ENCODE measurements around the gene TCERG1L. TPM values are rescaled to one million over a fixed set of nuclear protein-coding genes. Genes with fewer than 3 reads are reported as not detected.

TCERG1L gene
- total RNA-seq, 2 donors from 2014 or later: 0.12 TPM; not detected in 1

GRCh38 chr10:131274883-131275282, 36.6 kb downstream of the TCERG1L start:
- peak; percentile 49 for DNase-seq (ENCODE audit: low spot score)
- Histone ChIP-seq H3K27ac (no peak overlapping the region), H3K9me3 (no peaks in the 10 kb centered on the region), H3K27me3 (no peaks in the 10 kb centered on the region), H3K36me3 (no peaks in the 10 kb centered on the region), H3K4me1 (no peaks in the 10 kb centered on the region), H3K4me3 (no peak overlapping the region)
- TF ChIP-seq CTCF (IDR thresholded peaks at IDR 0.05): no peak

GRCh38 chr10:131274133-131274880, 37.2 kb downstream of the TCERG1L start:
- Histone ChIP-seq H3K4me1 (no peaks in the 10 kb centered on the region), H3K27ac (no peak overlapping the region), H3K27me3 (no peaks in the 10 kb centered on the region), H3K4me3 (no peak overlapping the region), H3K36me3 (no peaks in the 10 kb centered on the region), H3K9me3 (no peaks in the 10 kb centered on the region)
- peak; percentile 50 for DNase-seq (ENCODE audit: low spot score)
- no peak for TF ChIP-seq CTCF (IDR thresholded peaks at IDR 0.05)

GRCh38 chr10:131273476-131273875, 38.0 kb downstream of the TCERG1L start:
- H3K4me1 ChIP-seq: no peaks in the 10 kb centered on the region
- DNase-seq (ENCODE audit: low spot score): peak; percentile 26
- no peak for TF ChIP-seq CTCF (IDR thresholded peaks at IDR 0.05)
- H3K4me3 ChIP-seq: no peak overlapping the region
- H3K9me3 ChIP-seq: peaks cover 0 to under 1% of the 10 kb centered on the region in 2 donors
- H3K27ac ChIP-seq: no peak overlapping the region
- H3K36me3 ChIP-seq: no peaks in the 10 kb centered on the region
- H3K27me3 ChIP-seq: no peaks in the 10 kb centered on the region

- no peak overlapping the region for H3K27ac ChIP-seq
- H3K4me3 ChIP-seq: no peak overlapping the region
- no peaks in the 10 kb centered on the region for H3K4me1 ChIP-seq
- no peaks in the 10 kb centered on the region for H3K27me3 ChIP-seq
- H3K9me3 ChIP-seq: peaks cover 0 to 5% of the 10 kb centered on the region in 2 donors
- peak; percentile 23 for DNase-seq (ENCODE audit: low spot score)
- no peak for TF ChIP-seq CTCF (IDR thresholded peaks at IDR 0.05)
- H3K36me3 ChIP-seq: no peaks in the 10 kb centered on the region
These were observed 38.5 kb downstream of the TCERG1L start for GRCh38 chr10:131272897-131273451.

- peaks cover 0 to 8% of the 10 kb centered on the region in 2 donors for H3K9me3 ChIP-seq
- H3K4me1 ChIP-seq: no peaks in the 10 kb centered on the region
- H3K27me3 ChIP-seq: no peaks in the 10 kb centered on the region
- no peaks in the 10 kb centered on the region for H3K36me3 ChIP-seq
- H3K4me3 ChIP-seq: no peak overlapping the region
- H3K27ac ChIP-seq: no peak overlapping the region
- peak; percentile 43 for DNase-seq (ENCODE audit: low spot score)
- no peak for TF ChIP-seq CTCF (IDR thresholded peaks at IDR 0.05)
These were observed 39.6 kb downstream of the TCERG1L start for GRCh38 chr10:131271966-131272365.

All from right atrium auricular region (tissue), 2 donors.